Measurements from ENCODE around the gene FAM222A.

FAM222A gene

DNA sequence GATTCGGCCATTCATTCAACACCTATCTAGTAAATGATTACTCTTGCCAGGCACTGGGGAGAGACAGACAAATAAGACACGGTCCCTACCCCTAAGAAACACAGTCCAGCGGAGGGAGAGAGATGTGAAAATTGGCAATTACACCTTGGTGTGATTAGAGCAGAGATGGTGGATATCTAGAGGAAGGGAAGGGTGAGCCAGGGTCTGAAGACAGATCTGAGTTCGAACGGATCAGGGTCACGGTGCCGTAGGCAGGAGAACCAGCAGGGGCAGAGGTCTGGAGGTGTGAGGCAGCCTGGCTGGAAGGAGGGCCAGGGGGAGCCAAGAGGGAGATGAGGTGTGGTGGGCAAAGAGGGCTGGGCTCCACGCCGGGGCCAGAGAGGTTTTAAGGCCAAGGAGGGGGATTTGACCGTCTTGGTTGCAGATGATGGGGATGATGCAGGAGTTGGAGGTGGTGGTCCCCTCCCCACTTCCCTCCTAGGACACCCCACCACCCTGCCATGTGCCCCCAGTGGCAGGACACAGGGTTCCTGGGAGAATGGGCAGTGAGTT is 27.1 kb downstream of the FAM222A start (continued):
- no peak for TF ChIP-seq ZXDB (tag by site-specific recombination; IDR thresholded peaks at IDR 0.05)
- TF ChIP-seq ZEB2 (tag by site-specific recombination; IDR thresholded peaks at IDR 0.05): no peak
- no peak for TF ChIP-seq ZNF19 (tag by site-specific recombination; IDR thresholded peaks at IDR 0.05; ENCODE audit: low read depth)
- TF ChIP-seq GLI4 (tag by site-specific recombination; IDR thresholded peaks at IDR 0.05): no peak

DNA sequence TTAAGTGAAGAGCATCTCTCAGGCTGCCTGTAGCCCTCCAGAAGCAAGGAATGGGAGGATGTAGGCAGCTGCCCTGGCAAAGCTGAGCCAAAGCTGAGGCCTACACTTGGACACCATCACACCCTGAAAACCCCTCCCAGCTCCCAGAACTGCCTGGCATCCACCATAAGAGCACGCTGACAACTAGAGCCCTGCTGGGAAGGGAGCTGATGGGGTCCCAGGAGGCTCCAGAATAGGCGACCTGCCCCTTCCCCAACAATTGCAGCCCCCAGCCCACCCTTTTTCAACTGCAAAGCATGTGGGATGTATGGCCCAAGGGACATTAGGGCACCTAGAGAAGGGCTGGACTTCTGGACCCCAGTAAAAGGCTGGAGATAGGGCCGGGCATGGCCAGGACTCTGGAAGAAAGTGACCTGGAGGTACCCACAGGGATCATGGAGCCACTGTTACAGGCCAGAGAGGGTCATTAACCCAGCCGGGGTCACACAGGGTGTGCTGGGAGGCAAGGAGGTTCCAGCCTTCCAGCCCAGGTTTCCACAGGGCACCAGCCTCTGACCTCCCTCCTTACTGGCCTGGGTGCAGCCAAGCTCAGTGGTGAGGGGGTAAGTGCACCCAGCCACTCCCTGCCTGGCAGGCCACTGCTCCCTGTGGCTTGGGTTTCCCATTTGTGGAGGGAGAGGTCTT is 27.8 kb downstream of the FAM222A start:
- Histone ChIP-seq H3K9me3 (ENCODE audit: control insufficient read depth, insufficient read depth, low read depth, low read length) (no peaks in the 10 kb centered on the region), H3K4me3 (ENCODE audit: low read depth, low read length) (no peak overlapping the region), H3K4me1 (ENCODE audit: control insufficient read depth, insufficient read depth, low read length) (no peaks in the 10 kb centered on the region), H3K27ac (ENCODE audit: extremely low read depth, low read depth, low read length) (no peak overlapping the region), H3K36me3 (ENCODE audit: control insufficient read depth in 2 of 2, insufficient read depth in 1 of 2, low read length in 2 of 2) (no peaks in the 10 kb centered on the region)
- ChIA-PET CTCF (no interaction called here), POLR2A (no interaction called here)
- TF ChIP-seq ZNF514 (tag by site-specific recombination; IDR thresholded peaks at IDR 0.05) (no peak), ZFP69B (tag by site-specific recombination; IDR thresholded peaks at IDR 0.05) (no peak), ZBTB10 (tag by site-specific recombination; IDR thresholded peaks at IDR 0.05) (no peak), ZNF24 (tag by site-specific recombination; IDR thresholded peaks at IDR 0.05) (no peak), HIC1 (tag by site-specific recombination; IDR thresholded peaks at IDR 0.05) (no peak), GFI1B (tag by site-specific recombination; IDR thresholded peaks at IDR 0.05) (no peak), ZNF624 (tag by site-specific recombination; IDR thresholded peaks at IDR 0.05) (no peak), KLF7 (tag by site-specific recombination; IDR thresholded peaks at IDR 0.05; ENCODE audit: borderline replicate concordance) (no peak), ZNF211 (tag by site-specific recombination; IDR thresholded peaks at IDR 0.05; ENCODE audit: low read depth) (no peak), ZNF248 (tag by site-specific recombination; IDR thresholded peaks at IDR 0.05) (no peak)
- TF ChIP-seq, protein P1, sequence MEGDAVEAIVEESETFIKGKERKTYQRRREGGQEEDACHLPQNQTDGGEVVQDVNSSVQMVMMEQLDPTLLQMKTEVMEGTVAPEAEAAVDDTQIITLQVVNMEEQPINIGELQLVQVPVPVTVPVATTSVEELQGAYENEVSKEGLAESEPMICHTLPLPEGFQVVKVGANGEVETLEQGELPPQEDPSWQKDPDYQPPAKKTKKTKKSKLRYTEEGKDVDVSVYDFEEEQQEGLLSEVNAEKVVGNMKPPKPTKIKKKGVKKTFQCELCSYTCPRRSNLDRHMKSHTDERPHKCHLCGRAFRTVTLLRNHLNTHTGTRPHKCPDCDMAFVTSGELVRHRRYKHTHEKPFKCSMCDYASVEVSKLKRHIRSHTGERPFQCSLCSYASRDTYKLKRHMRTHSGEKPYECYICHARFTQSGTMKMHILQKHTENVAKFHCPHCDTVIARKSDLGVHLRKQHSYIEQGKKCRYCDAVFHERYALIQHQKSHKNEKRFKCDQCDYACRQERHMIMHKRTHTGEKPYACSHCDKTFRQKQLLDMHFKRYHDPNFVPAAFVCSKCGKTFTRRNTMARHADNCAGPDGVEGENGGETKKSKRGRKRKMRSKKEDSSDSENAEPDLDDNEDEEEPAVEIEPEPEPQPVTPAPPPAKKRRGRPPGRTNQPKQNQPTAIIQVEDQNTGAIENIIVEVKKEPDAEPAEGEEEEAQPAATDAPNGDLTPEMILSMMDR (tag by site-specific recombination; IDR thresholded peaks at IDR 0.05): no peak

GRCh38 chr12:109741970-109742703 is 28.5 kb downstream of the FAM222A start:
- Histone ChIP-seq H3K4me1 (ENCODE audit: control insufficient read depth, insufficient read depth, low read length) (no peaks in the 10 kb centered on the region), H3K27ac (ENCODE audit: extremely low read depth, low read depth, low read length) (no peak overlapping the region), H3K9me3 (ENCODE audit: control insufficient read depth, insufficient read depth, low read depth, low read length) (no peaks in the 10 kb centered on the region), H3K36me3 (ENCODE audit: control insufficient read depth in 2 of 2, insufficient read depth in 1 of 2, low read length in 2 of 2) (no peaks in the 10 kb centered on the region), H3K4me3 (ENCODE audit: low read depth, low read length) (no peak overlapping the region)
- POLR2A ChIA-PET: no interaction called here
- CTCF ChIA-PET: interaction anchor here (0.7 kb wide), 2 partner anchors 9 to 1036 kb away, joined by 3 to 4 read pairs; no protein-coding TSS in a partner anchor
- no peak for TF ChIP-seq ZSCAN16 (tag by site-specific recombination; IDR thresholded peaks at IDR 0.05)
- TF ChIP-seq, protein P2, sequence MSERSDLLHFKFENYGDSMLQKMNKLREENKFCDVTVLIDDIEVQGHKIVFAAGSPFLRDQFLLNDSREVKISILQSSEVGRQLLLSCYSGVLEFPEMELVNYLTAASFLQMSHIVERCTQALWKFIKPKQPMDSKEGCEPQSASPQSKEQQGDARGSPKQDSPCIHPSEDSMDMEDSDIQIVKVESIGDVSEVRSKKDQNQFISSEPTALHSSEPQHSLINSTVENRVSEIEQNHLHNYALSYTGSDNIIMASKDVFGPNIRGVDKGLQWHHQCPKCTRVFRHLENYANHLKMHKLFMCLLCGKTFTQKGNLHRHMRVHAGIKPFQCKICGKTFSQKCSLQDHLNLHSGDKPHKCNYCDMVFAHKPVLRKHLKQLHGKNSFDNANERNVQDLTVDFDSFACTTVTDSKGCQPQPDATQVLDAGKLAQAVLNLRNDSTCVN (tag by site-specific recombination; optimal IDR thresholded peaks at IDR 0.05): no peak
- no peak for TF ChIP-seq ZNF621 (tag by site-specific recombination; IDR thresholded peaks at IDR 0.05)
- TF ChIP-seq ZNF214 (tag by site-specific recombination; IDR thresholded peaks at IDR 0.05; ENCODE audit: borderline replicate concordance): no peak
- no peak for TF ChIP-seq ZNF423 (tag by site-specific recombination; IDR thresholded peaks at IDR 0.05)

Measured in HEK293 (cell line).